TTC549 (cell line): ENCODE results near the gene CELF4.

Experiments
- FAIRE-seq: peaks from 2 replicates; lab custom pipeline; 2012; peaks lifted over from hg19 to GRCh38; lab: Jason Lieb, UNC

Gene CELF4

DNA sequence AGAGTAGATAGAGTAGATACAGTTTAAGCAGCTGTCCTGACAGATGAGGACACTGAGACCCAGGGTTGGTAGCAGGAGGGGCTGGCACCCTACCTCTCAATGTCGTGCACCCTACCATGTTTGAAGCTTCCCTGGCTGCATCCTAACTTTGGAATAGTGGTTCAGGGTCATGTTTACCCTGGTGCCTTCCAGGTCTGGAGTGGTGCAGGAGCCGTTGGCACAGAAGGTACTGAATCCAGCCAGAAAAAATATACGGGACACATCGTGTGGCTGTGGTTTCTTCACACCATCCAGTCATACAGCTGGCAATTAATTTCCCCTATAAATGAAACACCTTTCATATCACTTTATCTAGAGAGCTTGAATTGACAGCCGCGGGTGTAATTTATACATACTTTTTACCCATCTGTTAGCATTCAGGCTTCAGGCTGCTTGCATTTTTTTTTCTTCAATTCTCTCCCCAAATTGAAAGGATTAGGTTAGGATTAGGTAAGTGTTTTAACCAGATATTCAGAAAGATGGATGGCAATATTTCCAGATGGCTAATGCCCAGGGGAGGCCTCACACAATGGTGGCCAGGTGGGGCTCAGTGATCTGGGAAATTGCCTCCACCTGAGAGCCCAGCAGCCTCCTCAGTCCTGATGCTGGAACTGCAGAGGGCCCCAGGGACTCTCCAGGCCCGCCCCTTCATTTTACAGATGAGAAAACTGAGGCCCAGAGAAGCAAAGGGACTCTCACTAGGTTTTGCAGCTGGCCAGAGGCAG is 127.0 kb downstream of the CELF4 start:
- no peak for FAIRE-seq

DNA sequence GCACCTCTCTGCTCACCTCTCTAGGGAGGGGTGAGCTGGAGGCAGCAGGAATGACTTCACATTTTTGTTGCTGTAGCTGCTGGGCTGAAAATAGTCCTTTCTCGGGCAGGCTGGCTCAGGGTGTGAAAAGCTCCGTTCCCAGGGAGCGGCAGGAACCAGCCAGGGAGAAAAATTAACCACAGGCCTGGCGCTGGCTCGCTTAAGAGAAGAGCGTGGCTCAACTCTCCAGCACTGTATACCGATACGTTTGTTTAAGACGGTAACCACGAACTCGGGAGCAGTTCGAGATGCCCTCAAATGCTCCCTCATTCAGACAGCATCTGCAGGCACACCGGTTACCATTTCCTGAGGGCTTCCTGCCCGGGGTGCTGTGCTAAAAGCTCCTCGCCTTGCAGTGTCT is 129.6 kb downstream of the CELF4 start:
- FAIRE-seq, result no peak

DNA sequence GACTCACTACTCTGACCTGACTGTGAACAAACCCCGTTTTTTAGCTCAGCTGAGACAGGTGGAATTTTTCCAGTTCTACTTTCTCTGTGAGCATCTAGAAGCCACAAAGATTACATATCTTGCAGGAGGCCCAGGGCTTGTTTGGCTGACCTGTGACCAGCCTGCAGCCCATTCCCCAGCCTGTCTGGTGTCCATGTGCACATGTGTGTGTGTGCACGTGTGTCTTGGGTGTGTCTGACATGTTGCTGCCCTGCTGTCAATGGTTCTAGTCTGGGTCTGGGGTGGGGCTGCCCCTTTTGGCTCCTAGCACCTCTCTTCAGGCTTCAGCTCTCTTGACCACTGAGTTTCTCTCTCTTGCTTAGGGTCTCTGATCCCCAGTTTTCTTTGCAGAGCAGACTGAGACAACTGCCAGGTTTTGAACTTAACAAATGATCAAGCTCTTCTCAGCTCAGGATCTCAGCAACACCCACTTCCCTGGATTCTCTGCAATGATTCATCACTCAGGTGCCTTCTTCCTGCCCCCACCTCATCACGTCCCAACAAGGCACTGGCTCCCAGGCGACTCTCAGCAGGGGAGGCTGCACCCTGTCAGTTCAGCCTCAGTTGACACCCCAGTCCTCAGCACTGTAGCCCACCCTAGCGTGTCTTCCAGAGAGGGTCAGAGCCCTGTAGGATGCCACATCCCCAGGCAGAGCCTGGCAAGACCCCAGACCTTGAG is 130.3 kb downstream of the CELF4 start:
- FAIRE-seq, result no peak

DNA sequence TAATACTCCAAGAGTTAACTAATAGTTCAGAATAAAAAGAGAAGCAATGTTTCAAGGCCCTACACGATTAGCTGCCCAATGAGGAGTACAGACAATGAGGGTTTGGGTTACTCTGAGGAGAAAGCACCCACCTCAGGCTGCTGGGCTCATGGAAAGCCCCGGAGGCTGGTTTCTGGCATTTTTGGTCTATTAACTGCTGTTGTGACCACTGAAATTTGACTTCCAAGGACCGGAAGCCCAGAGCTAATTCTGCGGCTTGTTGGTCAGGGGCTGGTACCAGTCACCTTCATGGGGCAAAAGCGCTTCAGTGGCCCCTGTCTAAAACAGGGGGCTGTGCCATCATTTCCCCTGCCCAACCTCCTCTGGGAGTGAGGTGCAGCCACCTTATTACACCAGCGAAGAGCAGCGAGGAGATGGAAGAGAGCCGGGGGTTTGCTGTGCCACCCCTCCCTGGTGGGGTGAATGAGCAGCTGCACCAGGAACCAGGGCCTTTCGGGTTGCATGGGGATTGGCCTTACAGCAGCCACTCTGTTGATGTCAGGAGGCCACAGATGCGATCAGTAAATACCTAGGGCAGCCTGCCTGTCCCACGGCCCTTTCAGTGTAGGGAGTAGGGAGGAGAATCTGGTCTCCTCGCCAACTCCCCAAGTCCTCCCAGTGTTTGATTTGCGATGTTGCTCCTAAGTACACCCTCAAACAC is 131.3 kb downstream of the CELF4 start:
- no peak for FAIRE-seq

DNA sequence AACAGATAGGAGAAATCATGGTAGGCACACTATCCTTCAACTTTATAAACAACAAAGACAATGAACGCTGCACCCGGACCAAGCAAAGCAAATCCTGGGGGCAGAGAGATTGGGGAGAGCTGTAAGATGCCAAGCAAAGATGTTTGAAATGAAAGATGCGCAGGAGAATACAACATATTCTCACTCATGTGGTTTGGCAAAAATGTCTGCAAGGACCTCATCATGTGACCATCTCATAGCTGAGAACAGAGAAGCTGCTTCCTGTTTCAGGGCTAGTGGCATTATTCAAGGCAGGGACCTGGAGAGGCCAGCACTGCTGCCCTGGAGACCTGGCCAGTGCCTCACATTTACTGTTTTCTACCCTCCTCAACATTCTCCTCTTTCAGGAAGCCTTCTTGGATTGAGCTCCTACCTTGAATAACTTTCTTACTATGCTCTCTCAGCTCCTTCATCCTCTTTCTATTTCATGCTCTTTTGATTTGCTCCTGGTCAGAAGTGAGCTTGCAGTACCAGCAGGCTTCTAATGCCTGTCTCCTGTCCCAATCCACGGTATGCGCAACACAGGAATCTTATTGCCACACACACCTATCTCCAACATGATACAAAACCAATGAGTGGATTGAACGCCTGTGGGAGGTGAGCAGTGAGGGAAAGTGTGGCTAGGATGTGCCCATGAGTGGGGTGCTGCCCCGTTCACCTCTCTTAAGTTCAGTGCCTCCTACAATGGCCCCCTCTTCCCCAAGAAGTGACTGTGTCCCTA is 133.0 kb downstream of the CELF4 start:
- FAIRE-seq, result no peak

DNA sequence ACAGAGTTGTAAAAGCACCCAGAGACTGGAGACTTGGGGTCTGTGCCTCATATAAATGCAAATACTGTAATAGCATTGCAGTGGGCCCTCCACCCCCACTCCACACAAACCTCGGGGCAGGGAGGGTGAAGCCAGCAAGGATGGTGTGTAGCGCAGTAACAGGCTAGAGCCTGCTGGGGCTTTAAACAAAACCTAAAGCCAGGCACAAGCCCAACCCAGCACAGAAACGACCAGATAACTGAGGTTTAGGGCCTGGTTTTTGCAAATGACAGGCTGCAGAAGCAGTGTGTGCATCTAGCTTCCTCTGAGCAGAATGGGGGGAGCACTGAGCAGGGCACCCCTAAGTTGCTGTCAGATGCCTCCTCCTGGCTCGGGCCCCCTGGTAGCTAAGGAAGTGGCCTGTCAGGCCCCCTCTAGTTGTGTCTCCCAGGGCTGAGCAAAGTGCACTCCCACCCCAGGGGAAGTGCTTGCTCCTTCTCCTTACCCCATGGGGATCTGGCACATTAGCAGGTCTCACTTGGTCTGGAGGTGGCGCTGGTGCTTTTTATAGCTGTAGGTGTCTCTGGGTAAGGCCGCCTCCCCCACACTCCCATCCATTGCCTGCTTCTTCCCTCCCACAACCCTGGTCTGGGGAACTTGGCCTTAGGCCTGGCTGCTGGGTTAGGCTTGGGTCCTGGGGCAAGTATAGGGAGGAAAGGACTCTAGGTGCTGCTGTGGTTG is 135.1 kb downstream of the CELF4 start:
- no peak for FAIRE-seq

DNA sequence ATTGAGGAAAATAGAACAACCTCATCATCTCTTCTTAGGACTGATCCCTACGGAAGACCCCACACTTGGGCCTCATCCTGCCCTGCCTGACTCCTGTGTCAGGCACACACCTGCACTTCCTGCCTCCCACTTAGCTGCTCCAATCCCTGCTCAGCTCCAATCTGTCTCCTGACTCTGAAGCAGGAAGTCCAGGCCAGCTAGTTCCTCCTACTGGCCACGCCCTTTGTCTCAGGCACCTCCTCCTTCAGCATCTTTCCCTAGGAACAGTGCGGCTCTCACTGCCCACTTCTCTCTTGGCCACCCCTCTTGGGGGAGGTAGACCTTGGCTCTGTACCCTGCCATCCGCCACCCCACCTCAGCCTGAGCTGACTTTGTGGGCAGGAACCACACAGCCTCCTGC is 135.8 kb downstream of the CELF4 start:
- FAIRE-seq, result no peak

DNA sequence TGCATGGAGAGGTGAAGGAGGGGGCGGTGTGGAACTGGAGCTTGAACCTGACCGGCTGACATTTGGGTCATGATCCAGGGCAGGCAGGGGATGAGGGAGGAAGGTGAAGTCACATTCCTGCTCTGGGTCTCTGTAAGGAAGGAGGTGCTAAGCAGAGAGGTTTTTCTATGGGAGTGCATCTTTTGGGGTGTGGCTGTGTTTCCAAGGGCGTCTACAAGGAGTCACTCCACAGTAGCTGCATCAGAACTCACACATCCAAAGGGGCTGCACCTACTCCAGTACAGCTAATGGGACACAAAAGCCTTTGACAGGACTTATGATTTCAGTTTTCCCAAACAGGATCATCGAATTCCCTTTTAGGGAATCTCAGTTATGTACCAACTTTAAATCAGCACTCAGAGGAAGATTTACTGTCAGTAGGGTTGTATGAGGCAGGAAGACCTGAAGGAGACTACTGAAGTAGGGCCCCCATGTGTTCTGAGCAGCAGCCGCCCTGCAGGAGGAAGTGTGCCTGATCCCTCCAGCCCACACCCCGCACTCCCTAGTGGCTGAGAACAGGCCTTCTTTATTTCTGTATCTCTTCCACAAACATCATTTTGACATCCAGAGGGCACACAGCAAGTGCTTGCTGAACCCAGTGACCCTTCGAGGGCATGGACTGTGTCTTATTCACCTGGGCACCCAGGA is 137.2 kb downstream of the CELF4 start:
- no peak for FAIRE-seq

DNA sequence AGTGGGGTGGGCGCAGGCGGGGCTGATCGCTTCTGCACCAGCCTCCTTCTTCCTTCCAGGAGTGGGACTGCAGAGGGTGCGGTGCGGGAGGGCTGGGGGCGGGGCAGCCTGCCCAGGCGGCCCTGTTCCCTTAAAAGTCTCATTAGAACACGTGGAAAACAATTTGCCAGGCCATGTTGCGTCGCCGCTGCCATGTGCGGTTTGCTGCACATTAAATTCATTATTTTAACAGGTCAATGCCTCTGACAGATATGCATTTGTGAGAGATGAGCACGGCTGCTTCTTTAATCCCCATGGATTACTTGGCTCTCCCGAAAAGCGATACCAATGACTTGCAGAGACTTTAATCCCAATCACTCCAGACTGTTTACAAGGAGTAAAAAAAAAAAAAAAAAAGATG is 139.0 kb downstream of the CELF4 start:
- no peak for FAIRE-seq

DNA sequence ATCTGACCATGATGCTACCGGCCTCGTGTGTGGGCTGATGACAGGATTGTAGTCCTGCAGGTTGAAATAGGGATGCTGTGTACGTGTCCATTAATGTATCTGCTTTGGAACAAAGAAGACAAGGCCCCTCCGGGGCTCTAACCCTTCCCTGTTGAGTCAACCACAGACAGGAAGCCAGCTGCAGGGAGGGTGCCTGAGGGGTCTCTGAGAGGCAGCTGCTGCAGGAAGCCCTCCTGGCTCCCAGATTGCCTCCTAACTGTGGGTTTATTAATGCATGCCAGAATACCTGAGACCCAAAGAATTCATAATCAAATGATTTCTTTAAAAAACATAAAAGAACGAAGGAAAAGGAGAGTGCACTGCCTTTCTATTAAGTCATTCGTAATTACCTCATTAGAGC is 140.4 kb downstream of the CELF4 start:
- FAIRE-seq, result no peak

DNA sequence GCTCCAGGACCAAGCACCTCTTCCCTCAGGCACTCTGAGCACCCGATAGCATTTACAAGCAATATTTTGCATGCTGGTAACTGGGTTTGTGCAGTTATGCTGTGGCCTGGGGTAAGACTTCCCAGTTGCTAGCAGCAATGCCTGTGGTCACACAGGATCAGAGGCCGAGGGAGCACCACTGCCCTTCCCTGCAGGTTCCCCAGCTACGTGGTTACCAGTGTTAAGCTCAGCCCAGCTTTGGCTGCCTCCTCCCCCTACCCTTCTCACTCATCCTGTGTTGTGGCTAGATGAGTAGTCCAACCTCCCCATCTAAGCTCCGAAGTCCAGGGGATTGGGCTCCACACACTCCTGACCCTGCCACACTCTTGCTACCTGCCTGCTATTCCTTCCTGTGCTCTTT is 141.1 kb downstream of the CELF4 start:
- no peak for FAIRE-seq

DNA sequence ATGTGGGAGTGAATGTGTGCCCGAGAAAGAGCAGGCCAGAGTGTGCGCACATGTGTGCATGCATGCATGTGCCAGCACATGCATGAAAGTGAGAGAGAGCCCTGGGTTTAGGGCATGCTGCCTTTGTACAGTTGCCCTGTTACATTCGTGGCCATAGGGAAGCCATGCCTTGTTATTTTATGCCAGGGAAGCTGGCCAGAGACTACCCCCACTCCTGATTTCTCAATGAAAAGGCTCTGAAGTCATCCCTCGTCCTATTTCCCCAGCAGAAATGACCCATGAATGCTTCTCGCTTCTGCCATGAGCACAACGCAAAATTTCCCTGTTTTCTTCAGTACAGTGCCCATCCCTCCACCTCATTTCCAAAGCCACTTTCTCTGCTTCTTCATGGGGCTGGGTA is 143.0 kb downstream of the CELF4 start:
- no peak for FAIRE-seq

DNA sequence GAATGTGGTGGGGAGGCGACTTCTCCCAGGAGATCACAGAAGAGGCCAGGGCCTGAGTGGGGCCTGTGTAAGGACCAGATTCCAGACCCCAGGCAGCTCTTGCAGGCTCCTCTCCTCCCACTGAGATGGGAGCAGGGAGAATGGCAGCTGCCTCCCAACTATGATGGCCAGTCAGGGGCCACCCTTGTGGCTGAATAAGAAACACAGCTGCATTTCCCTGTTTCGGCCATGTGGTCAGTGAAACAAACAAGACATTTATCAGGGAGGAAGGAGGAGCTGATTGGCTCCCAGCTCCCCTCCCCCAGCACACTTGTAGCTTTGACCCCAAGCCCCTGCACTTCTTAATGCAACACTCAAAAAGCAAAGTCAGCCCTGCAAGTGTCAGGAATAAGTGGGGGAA is 143.5 kb downstream of the CELF4 start:
- no peak for FAIRE-seq

DNA sequence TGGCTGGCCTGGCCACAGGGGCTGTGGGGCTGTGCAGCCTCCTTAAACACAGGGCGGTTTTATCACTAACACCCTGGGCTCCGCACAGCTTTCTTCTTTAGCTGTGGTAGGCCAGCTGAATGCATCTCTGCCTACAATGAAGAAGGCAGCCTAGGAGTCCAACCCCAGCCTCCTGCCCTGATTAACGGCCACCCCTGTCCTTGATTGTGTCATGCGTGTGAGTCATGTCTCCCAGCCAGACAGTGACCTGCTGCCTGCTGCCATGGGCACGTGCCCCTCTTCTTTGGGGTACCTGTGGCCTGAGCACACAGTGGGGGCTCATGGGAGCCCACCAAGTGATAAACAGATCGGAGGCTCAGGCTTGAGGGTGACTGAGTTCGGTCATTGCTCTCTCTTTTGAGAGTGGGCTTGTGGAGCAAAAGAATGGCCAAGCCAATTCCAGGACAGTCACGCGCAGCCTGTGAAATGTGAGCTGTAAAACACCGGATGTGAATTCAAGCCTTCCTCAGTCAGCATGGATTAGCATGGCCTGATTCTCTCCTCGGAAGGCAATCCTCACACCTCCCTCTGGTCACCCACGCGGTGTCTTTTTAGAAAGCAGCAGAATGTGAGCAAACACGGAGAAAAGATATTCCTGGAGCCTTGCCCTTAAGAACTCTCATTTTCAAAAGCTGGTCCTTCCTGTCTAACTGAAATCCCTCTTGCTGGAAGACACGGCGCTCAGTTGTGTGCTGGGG is 144.1 kb downstream of the CELF4 start:
- FAIRE-seq, result no peak

DNA sequence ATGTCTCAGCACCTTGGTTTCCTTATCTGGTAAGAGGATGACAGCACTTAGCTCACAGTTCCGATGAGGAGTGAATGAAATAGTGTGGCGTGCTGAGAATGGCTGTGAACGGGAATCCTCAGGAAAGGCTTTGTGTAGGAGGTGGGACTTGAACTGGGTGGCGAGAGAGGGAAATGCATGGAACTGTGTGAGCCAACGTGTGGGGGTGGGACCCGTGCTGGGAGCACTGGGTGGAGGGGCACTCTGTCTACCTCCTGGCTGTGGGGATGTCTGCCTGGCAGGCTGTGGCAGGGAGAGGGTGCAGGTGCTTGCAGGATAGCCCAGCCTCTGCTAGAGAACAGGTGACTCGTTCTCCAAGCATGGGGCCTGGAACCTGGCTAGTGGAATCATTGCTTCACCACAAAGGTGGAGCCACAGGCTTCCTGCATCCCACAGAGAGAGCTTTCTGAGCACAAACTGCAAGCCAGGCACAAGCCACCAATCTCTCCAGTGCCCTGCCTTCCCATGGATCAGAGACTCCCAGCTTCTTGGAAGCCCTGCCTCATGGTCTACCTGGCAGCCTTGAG is 145.2 kb downstream of the CELF4 start:
- no peak for FAIRE-seq

DNA sequence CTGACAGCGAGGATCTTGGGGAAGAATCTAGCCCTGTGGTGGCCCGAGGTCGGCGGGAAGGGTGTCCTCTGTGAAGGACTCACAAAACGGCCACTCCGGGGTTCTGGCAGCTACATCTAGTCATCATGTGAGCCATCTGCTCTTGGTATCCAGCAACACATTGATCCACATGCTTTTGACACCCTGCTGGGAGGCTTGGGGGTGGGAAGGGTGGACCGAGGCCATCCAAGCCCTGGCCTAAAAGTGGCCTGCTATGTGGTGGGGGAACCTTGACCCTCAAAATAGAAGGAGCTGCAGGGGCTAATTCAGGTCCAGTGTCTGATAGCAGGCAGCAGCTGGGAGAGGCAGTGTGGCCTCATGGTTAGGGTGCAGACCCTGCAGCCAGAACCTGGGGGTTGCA is 145.7 kb downstream of the CELF4 start:
- no peak for FAIRE-seq

DNA sequence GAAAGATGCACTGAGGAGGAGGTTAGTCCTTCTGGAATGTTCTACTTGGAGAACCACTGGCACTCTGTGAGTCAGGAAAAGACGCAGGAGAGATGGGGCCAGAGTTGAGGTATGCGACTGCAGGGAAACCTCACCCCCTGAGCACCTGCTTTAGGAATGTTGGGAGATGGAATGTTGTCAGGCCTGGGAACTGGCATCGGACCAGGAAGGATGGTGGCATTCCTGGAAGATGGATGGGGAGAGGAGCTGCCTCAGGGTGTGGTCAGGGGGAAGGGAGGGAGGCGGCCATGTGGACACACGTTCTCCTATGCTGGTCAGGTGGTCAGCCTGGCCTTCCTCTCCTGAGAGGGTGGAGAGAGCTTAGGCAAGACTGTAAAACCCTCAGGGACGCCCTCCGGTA is 146.3 kb downstream of the CELF4 start:
- no peak for FAIRE-seq

DNA sequence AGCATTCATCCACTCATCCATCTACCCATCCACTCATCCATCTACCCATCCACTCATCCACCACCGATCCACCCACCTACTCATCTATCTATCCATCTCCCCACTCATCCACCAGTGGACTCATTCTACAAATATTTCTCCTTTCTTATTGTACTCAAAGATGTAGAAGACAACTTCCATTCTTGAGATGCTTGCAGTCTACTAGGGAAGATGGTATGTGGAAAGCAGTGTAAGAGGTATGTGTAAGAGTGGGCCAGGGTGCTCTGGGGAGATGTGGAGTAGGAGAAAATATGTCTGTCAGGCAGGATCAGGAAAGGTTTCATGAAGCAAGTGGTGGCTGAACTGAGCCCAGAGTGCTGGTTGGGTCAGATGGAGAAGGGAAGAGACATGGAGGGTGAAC is 150.8 kb downstream of the CELF4 start:
- FAIRE-seq, result no peak

DNA sequence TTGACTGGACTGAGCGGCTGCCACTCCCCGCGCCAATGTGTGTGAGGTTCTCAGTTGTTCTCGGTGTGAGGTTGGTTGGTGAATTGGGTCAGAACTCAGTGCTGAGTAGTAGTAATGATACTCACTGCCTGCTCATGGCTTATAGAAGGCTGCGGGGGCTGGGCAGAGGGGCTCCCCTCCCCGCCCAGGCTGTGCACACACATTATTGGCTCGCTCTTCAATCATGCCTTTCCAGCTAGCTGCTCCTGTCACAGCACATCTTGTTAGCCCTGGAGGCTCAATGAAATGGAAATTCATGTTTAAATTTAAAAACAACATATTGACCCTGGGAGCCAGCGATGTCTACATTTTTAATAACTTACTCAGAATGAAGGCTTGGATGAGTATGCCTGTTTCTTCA is 152.8 kb downstream of the CELF4 start:
- no peak for FAIRE-seq

DNA sequence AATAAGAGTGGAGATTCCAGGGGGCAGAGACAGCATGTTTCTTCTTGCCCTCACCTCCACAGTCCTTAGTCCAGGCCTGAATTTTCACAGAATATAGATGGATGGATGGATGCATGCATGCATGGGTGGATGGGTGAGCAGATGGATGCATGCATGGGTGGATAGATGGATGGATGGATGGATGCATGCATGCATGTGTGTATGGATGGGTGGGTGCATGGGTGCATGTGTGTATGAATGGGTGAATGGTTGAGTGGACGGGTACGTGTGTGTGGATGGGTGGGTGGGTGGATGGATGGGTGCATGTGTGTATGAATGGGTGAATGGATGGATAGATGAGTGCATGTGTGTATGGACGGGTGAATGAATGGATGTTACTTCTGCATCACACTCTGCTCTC is 153.3 kb downstream of the CELF4 start:
- FAIRE-seq, result no peak
